Suppressor macrophage treated with lipopolysaccharide for 1 hour (primary cell): ENCODE data around the gene SMYD4.
"Not testable (repeated sequence)": the region's sequence is repeated elsewhere in the genome, so short reads cannot be mapped to it uniquely, and the experiment has no call there.

Experiments
- DNase-seq, 3 donors: peaks; one replicate each; pipeline ENCODE4 v3.0.0-alpha.2; 2020 to 2022

SMYD4 gene

GRCh38 chr17:1820528-1821252, 9.0 kb downstream of the SMYD4 start:
- DNase-seq = no peak

GRCh38 chr17:1813088-1813487, 16.6 kb downstream of the SMYD4 start:
- no peak for DNase-seq

GRCh38 chr17:1810450-1811103, 19.1 kb downstream of the SMYD4 start:
- no peak for DNase-seq

- DNase-seq = not testable (repeated sequence)
Measured at GRCh38 chr17:1809815-1810214, 19.9 kb downstream of the SMYD4 start.

- no peak for DNase-seq
Measured at GRCh38 chr17:1808644-1809043, 21.1 kb downstream of the SMYD4 start.

- DNase-seq = no peak
Measured at GRCh38 chr17:1807890-1808289, 21.8 kb downstream of the SMYD4 start.

GRCh38 chr17:1803280-1803679, 26.4 kb downstream of the SMYD4 start:
- no peak for DNase-seq

- DNase-seq = no peak
Measured at GRCh38 chr17:1802429-1802828, 27.3 kb downstream of the SMYD4 start.

DNA sequence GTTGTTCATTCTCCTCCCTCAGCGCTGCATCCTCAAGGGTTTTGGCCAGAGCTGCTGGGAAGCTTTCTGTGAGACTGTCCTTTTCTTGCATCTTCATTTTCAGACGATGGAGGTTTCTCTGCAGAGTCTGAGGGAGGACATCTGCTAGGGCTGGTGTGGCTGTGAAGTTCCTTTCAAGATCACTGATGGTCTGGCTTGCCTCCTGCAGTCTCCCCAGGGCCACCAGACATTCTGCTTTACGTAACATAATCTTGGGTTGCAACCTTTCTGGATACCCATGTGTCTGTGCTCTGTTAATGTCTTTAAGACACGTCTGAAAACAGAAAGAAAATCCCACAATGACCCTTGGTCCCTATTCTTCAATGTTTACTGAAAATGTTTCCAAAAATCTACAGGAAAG, 29.0 kb downstream of the SMYD4 start:
- DNase-seq = no peak

- no peak for DNase-seq
Measured at GRCh38 chr17:1800240-1800639, 29.5 kb downstream of the SMYD4 start.

DNA sequence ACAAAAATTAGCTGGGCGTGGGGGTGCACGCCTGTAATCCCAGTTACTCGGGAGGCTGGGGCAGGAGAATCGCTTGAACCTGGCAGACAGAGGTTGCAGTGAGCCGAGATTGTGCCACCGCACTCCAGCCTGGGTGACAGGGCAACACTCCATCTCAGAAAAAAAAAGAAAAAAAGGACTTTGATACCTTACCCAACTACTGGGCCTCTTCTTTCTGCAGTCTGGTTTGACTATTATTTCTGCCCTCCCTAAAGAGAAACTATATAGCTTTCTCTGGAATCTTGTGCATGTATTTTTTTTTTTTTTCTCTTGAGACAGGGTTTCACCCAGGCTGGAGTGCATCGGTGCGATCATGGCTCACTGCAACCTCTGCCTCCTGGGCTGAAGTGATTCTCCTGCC, 31.9 kb downstream of the SMYD4 start:
- DNase-seq = not testable (repeated sequence)

DNA sequence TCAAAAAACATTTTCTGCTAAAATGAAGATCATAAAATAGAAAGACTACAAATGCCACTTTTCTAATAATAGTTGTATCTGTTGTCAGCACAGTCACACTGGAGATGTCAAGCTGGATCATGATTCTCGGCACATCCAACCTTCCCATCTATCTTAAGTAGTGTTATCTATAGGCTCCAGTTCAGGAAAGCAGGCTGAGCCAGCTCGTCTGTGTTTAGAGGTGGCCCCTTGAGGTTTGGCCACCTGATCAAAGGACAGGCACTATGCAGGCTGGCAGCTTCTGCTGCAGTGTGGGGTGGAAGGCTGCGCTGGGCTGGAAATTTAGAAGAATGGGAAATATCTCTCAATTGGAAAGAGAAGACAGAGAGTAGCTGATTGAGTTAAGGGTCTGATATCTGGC, 32.4 kb downstream of the SMYD4 start:
- DNase-seq = no peak

DNA sequence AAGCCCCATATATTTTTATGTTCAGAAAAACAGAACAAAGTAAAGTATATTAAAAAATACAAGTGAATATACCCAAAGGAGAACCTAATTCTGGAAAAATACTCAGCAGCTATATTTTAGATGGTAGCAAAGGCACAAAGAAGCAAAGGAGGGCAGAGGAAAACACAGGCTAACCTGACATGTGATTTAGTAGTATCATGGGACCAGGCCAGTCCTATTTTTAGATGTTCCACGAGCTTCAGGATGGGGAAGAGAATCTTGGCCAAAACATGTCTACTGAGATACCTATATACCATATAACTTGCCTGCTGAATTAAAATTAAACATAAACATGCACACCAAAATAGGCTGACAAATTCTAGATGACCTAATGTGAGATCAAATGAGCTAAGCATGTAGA, 32.9 kb downstream of the SMYD4 start:
- DNase-seq = peak in 2 of 3 donors; percentile 17 to 19

DNA sequence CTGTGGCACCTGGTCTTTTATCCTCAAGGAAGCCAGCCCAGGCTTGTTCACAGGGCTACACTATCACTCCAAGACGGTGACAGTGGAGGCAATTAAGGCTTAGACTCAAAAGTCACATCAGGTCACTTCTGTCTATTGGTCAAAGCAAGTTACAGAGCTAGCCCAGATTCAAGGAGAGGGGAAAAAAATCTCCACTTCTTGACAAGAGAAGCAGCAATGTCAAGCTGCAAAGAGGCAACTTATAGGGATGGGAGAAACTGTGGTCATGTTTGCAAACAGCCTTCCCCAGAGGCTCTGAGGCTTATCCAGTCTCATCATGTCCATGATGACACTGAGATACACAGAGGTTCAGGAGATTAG, 36.3 kb downstream of the SMYD4 start:
- DNase-seq = no peak

GRCh38 chr17:1792495-1793446, 36.9 kb downstream of the SMYD4 start:
- DNase-seq = no peak

GRCh38 chr17:1789936-1790335, 39.8 kb downstream of the SMYD4 start:
- DNase-seq = peak in 2 of 3 donors; percentile 15 to 47

- peak; percentile 71 to 79 (median 74) for DNase-seq
Measured at GRCh38 chr17:1787301-1787902, 42.3 kb downstream of the SMYD4 start.

DNA sequence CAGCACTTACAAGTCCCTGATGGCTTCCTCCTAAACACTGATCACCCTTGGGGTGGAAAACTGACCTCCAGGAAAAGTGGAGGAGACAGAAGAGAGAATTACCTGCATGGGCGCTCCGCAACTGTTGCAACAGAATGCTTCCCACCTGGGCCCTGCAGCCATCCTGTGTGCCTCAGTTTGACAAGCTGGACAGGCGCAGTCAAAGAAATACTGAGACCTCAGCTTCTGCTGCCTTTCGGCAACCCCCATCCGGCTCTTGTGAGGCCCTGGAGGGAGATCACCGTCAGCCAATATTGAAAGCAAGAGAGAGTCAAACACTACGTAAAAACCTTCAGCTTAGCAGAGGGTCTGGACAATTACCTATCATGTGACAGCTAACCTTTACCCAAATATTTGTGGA, 43.0 kb downstream of the SMYD4 start:
- DNase-seq = no peak

- DNase-seq = no peak
Measured at GRCh38 chr17:1785930-1786329, 43.8 kb downstream of the SMYD4 start.

DNA sequence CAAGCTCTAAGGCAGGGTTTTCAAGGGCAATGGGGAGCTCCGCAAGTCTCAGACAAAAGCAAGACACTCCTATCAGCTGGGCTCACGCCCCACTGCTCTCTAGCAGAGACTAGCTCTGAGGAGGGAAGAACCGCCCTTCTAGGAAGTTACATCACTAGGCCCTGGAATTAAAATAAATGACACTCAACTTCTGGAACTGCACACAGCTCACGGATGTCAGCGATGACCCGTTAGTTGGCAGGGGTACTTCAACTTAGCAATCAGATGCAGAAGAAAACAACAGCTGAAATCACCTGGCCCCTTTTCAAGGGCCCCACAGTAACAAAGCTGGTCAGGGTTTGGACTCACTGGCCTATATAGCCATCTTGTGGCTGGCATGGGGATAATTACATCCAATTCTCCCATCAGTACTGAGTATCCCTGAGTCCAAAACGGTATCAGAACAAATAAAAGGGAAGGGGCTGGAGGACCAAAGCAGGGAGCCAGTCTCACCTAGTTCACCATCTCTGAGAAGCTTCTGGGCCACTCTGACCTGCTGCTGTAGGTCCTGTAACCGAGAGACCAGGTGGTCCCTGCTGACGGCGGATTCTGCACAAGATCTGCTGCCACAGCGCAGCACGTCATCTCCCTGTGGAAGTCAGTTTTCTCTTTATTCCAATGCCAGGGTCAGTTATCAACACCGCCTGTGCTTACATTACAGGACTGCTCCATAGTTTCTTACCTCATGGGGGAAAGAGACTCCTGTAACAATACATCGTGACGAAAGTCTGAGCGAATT, 45.7 kb downstream of the SMYD4 start:
- DNase-seq = peak; percentile 79 to 89 (median 81)

DNA sequence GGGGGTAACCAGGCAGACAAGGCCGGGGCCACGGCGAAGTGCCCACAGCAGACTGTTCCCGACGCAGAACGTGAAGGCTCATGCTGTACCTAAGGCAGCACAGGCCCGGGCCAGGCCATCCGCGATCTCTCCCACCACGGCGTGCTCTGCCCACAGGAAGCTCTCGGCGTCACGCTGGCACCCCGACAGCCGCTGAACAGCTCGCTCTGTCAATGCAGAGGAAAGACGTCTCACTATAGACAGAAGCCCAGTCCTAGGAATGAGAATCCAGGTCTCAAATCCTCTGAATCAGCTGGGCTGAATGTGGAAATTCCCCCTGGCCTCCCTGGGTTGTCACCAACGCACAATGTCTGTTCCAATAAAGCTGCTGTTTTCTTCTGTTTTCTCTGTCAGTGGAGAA, 46.4 kb downstream of the SMYD4 start:
- peak; percentile 78 to 86 (median 80) for DNase-seq

DNA sequence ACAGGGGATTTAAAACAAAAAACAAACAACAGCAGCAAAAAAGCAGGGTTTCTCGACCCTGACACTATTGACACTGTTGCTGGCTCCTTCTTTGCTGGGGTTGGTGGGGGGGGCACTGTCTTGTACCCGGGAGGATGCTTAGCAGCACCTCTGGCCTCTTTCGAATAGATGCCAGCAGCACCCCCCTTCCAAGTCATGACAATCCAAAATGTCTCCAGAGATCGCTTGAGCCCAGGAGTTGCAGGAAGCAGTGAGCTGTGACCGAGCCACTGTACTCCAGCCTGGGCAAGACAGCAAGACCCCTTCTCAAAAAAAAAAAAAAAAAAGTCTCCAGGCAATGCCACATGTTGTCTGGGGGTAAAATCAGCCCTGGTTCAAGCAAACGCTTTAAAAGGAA, 47.5 kb downstream of the SMYD4 start:
- no peak for DNase-seq
